Vagina (tissue), 2 donors: Measurements from ENCODE around the gene LTF. TPM values are rescaled to one million over a fixed set of nuclear protein-coding genes. Genes with fewer than 3 reads are reported as not detected.
A peak's percentile ranks its signal among the peaks of the same experiment; 100 is the strongest.

Source experiments
- DNase-seq, 2 donors: peaks; one replicate each; pipeline ENCODE4 v3.0.0-alpha.2; 2017; ENCODE audit errors: extremely low spot score in 2 of 2
- H3K27ac ChIP-seq: fragments of 200-600 bp; sonication (generic); one replicate; pipeline ENCODE4 v1.5.1; 2019
- H3K27me3 ChIP-seq: fragments of 200-600 bp; sonication (generic); one replicate; pipeline ENCODE4 v1.5.1; 2019
- H3K36me3 ChIP-seq, 2 donors: fragments of 200-600 bp; sonication (generic); one replicate each; pipeline ENCODE4 v1.5.1; 2017 to 2019
- H3K4me1 ChIP-seq: fragments of 200-600 bp; sonication (generic); one replicate; pipeline ENCODE4 v1.5.1; 2019
- H3K4me3 ChIP-seq, 2 donors: fragments of 200-600 bp; sonication (generic); 1 replicate in 1 of 2; 2 replicates in 1 of 2; pipeline ENCODE4 v1.5.1; 2016 to 2019
- H3K9me3 ChIP-seq: fragments of 200-600 bp; sonication (generic); one replicate; pipeline ENCODE4 v1.5.1; 2019
- POLR2A ChIP-seq, 2 donors: fragments of 450-650 bp; IDR thresholded peaks; one replicate each; pipeline ENCODE4 v1.6.1; 2017; ENCODE audit warnings: antibody characterized with exemption in 2 of 2, mild to moderate bottlenecking in 2 of 2, moderate library complexity in 2 of 2
- POLR2AphosphoS5 ChIP-seq, 2 donors: sonication (generic); formaldehyde crosslinking; IDR thresholded peaks; one replicate each; pipeline ENCODE4 v1.9.0; 2017; ENCODE audit warnings: antibody characterized with exemption in 2 of 2, mild to moderate bottlenecking in 2 of 2, low read depth in 1 of 2; ENCODE audit not compliant: insufficient read depth in 1 of 2
- intact Hi-C: fragments of 100-400 bp; cut with DNase I; formaldehyde crosslinking; loops from one replicate; pipeline ENCODE4 v1.15.1; 2023
- total RNA-seq: library from RNA; depleted of rRNA; stranded (reverse); fragments of >200 nt; gene quantifications from one replicate; pipeline ENCODE4 v1.2.3, GENCODE V29; 2016
- TF ChIP-seq, protein P1 (sequence below), 3 experiments: fragments of 450-650 bp in 2 of 3; fragments of 200-600 bp in 1 of 3; sonication (generic) in 1 of 3; IDR thresholded peaks; one replicate each; pipeline ENCODE4 v1.5.1; 2017 to 2019; ENCODE audit warnings: antibody characterized with exemption in 3 of 3, mild to moderate bottlenecking in 2 of 3, moderate library complexity in 2 of 3

Gene LTF
- not detected for total RNA-seq

- Histone ChIP-seq H3K27ac (no peak within 1 kb of the TSS), H3K36me3 (no peaks in the 10 kb centered on the region), H3K4me3 (no peak within 1 kb of the TSS), H3K9me3 (no peaks in the 10 kb centered on the region), H3K27me3 (no peaks in the 10 kb centered on the region), H3K4me1 (no peaks in the 10 kb centered on the region)
- TF ChIP-seq, protein P1, sequence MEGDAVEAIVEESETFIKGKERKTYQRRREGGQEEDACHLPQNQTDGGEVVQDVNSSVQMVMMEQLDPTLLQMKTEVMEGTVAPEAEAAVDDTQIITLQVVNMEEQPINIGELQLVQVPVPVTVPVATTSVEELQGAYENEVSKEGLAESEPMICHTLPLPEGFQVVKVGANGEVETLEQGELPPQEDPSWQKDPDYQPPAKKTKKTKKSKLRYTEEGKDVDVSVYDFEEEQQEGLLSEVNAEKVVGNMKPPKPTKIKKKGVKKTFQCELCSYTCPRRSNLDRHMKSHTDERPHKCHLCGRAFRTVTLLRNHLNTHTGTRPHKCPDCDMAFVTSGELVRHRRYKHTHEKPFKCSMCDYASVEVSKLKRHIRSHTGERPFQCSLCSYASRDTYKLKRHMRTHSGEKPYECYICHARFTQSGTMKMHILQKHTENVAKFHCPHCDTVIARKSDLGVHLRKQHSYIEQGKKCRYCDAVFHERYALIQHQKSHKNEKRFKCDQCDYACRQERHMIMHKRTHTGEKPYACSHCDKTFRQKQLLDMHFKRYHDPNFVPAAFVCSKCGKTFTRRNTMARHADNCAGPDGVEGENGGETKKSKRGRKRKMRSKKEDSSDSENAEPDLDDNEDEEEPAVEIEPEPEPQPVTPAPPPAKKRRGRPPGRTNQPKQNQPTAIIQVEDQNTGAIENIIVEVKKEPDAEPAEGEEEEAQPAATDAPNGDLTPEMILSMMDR (IDR thresholded peaks at IDR 0.05): no peak
- TF ChIP-seq POLR2A (IDR thresholded peaks at IDR 0.05) (no peak), POLR2AphosphoS5 (IDR thresholded peaks at IDR 0.05; ENCODE audit: insufficient read depth in 1 of 2, low read depth in 1 of 2) (no peak)
- peak; percentile 43 to 79 for DNase-seq
- intact Hi-C loops: no loop called here
Observed at GRCh38 chr3:46464326-46465195, at the start of gene LTF. LTF (minus strand) TSS chr3:46464905; CDS start chr3:46464867, 38 bp downstream.

DNA sequence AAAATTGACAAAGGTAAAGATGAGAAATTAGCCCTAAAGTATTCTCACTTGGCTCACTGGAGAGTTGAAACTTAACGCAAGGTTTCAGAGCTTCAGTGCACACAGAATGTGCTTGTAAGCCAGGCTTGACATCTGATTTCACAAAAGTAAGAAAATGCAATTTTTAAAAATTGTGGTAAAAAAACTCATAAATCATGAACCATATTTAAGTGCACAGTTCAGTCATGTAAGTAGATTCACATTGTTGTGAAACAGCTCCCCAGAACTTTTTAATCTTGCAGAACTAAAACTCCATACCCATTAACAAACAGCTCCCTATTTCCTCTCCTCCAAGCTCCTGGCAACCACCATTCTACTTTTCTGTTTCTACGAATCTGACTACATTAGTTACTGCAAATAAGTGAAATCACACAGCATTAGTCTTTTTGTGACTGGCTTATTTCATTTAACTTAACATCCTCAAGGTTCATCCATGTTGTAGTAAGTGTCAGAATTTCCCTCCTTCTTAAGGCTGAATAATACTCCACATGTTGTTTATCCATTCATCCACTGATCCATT is 47.6 kb upstream of the LTF start:
- TF ChIP-seq, protein P1 (IDR thresholded peaks at IDR 0.05): no peak
- TF ChIP-seq POLR2A (IDR thresholded peaks at IDR 0.05): no peak
- no peak for TF ChIP-seq POLR2AphosphoS5 (IDR thresholded peaks at IDR 0.05; ENCODE audit: insufficient read depth in 1 of 2, low read depth in 1 of 2)
- H3K9me3 ChIP-seq: no peaks in the 10 kb centered on the region
- H3K27me3 ChIP-seq: no peaks in the 10 kb centered on the region
- no peaks in the 10 kb centered on the region for H3K36me3 ChIP-seq
- intact Hi-C loops: no loop called here
- no peak overlapping the region for H3K27ac ChIP-seq
- no peak for DNase-seq
- H3K4me3 ChIP-seq: no peak overlapping the region
- no peaks in the 10 kb centered on the region for H3K4me1 ChIP-seq

- intact Hi-C loops: no loop called here
- no peak for TF ChIP-seq POLR2A (IDR thresholded peaks at IDR 0.05)
- TF ChIP-seq, protein P1 (IDR thresholded peaks at IDR 0.05): no peak
- H3K4me1 ChIP-seq: no peaks in the 10 kb centered on the region
- H3K27ac ChIP-seq: no peak overlapping the region
- H3K27me3 ChIP-seq: no peaks in the 10 kb centered on the region
- H3K9me3 ChIP-seq: no peaks in the 10 kb centered on the region
- H3K36me3 ChIP-seq: no peaks in the 10 kb centered on the region
- DNase-seq: no peak
- no peak overlapping the region for H3K4me3 ChIP-seq
Observed at GRCh38 chr3:46509661-46510187, 45.0 kb upstream of the LTF start.

- H3K9me3 ChIP-seq: no peaks in the 10 kb centered on the region
- no peak for DNase-seq
- no peak overlapping the region for H3K4me3 ChIP-seq
- H3K36me3 ChIP-seq: no peaks in the 10 kb centered on the region
- intact Hi-C loops: no loop called here
- H3K27me3 ChIP-seq: no peaks in the 10 kb centered on the region
- H3K4me1 ChIP-seq: no peaks in the 10 kb centered on the region
- TF ChIP-seq POLR2A (IDR thresholded peaks at IDR 0.05) (no peak), POLR2AphosphoS5 (IDR thresholded peaks at IDR 0.05; ENCODE audit: insufficient read depth in 1 of 2, low read depth in 1 of 2) (no peak)
- TF ChIP-seq, protein P1 (IDR thresholded peaks at IDR 0.05): no peak
- no peak overlapping the region for H3K27ac ChIP-seq
Observed at GRCh38 chr3:46508850-46509591, 44.3 kb upstream of the LTF start.
